Inflammatory macrophage (primary cell): ENCODE results near the gene ACOT2.
A peak's percentile ranks its signal among the peaks of the same experiment; 100 is the strongest.

Experiments
- DNase-seq, 2 donors: peaks; one replicate each; pipeline ENCODE4 v3.0.0-alpha.2; 2020 to 2022

Gene ACOT2

DNA sequence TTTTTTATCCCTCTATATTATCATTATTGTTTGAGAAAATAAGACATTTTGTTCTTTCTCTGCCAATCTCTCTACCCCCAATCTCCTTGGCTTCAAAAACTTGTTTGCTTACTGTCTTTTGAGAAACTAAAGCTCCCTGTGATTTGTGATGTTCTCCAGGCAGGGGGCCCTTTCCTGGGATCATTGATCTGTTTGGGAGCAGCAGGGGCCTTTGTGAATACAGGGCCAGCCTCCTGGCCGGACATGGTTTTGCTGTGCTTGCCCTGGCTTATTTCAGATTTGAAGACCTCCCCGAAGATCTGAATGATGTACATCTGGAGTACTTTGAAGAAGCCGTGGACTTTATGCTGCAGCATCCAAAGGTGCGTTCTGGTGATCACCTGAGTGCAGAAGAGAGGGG lies 47.8 kb downstream of the ACOT2 start:
- no peak for DNase-seq

- no peak for DNase-seq
Observed at GRCh38 chr14:73619524-73619923, 50.5 kb downstream of the ACOT2 start.

GRCh38 chr14:73620268-73620667 lies 51.3 kb downstream of the ACOT2 start:
- peak; percentile 13 to 40 for DNase-seq

GRCh38 chr14:73623504-73624054 lies 54.6 kb downstream of the ACOT2 start:
- DNase-seq = peak; percentile 15 to 48
